Endothelial cell of umbilical vein (primary cell): ENCODE measurements around the gene TTN.

Experiments used
- EZH2 ChIP-seq: IDR thresholded peaks from 2 replicates; pipeline ENCODE4 v1.6.1; 2012; ENCODE audit warnings: borderline replicate concordance, low read depth, mild to moderate bottlenecking, moderate library complexity, low read length, inconsistent platforms; ENCODE audit not compliant: severe bottlenecking
- POLR2A ChIP-seq: IDR thresholded peaks from 2 replicates; pipeline ENCODE4 v1.6.1; 2012; ENCODE audit warnings: low read depth, mild to moderate bottlenecking, control low read depth, low read length
- TF ChIP-seq, protein P1 (sequence below), 2 donors: IDR thresholded peaks; 1 replicate in 1 of 2; 2 replicates in 1 of 2; pipeline ENCODE4 v1.5.1; 2011; ENCODE audit warnings: low read length in 2 of 2, mild to moderate bottlenecking in 2 of 2, moderate library complexity in 2 of 2, control low read depth in 1 of 2, inconsistent platforms in 1 of 2, low read depth in 1 of 2; ENCODE audit not compliant: insufficient read depth in 1 of 2; ENCODE audit errors: extremely low read depth in 1 of 2

DNA sequence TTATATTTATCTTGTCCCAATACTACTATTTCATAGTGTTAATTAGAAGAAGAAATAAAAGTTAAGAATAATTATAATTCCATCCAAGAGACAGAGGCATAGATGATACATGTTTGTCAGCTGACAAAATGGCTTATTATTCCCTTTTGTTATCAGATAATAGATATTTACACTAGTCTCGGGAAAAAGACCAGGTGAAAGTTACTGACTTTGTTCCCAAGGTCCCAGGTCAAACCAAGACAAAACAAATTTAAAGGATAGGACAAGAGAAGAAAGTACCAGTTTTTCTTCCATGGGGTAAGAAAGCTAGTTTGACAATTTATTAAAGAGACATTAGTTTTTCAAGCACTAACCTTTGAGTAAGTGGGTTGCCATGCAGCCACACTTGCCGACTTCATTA, 73.2 kb downstream of the TTN start:
- TF ChIP-seq, protein P1, sequence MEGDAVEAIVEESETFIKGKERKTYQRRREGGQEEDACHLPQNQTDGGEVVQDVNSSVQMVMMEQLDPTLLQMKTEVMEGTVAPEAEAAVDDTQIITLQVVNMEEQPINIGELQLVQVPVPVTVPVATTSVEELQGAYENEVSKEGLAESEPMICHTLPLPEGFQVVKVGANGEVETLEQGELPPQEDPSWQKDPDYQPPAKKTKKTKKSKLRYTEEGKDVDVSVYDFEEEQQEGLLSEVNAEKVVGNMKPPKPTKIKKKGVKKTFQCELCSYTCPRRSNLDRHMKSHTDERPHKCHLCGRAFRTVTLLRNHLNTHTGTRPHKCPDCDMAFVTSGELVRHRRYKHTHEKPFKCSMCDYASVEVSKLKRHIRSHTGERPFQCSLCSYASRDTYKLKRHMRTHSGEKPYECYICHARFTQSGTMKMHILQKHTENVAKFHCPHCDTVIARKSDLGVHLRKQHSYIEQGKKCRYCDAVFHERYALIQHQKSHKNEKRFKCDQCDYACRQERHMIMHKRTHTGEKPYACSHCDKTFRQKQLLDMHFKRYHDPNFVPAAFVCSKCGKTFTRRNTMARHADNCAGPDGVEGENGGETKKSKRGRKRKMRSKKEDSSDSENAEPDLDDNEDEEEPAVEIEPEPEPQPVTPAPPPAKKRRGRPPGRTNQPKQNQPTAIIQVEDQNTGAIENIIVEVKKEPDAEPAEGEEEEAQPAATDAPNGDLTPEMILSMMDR (IDR thresholded peaks at IDR 0.05; ENCODE audit: extremely low read depth in 1 of 2, insufficient read depth in 1 of 2, low read depth in 1 of 2, low read length in 2 of 2): no peak
- TF ChIP-seq POLR2A (no peak), EZH2 (no peak)
